Cardiac septum (tissue), 1 donor: ENCODE results near the gene ATP6V1G2. TPM values are rescaled to one million over a fixed set of nuclear protein-coding genes. Genes with fewer than 3 reads are reported as not detected.
"Not testable (repeated sequence)": the region's sequence is repeated elsewhere in the genome, so short reads cannot be mapped to it uniquely, and the experiment has no call there.

Experiments used
- DNase-seq: peaks from one replicate; pipeline ENCODE4 v3.0.0-alpha.2; 2020; ENCODE audit warnings: low spot score
- intact Hi-C: fragments of 100-400 bp; cut with DNase I; formaldehyde crosslinking; loops from one replicate; pipeline ENCODE4 v1.14.0; 2022
- long read RNA-seq: library from polyadenylated mRNA; unstranded; transcript quantifications from one replicate; pipeline ENCODE4 v2.0.0, GENCODE V29; 2021
- total RNA-seq: library from RNA; stranded (reverse); fragmentation: NEBNext Ultra II Directional; extraction: Animal tissue kit (Norgen Biotek cat#: 25700); gene quantifications from one replicate; pipeline ENCODE4 v1.2.1, GENCODE V29; 2021
- donor health status: DM: no; HTN: no; CAD: no.

The ATP6V1G2 gene
- 2.6 TPM for total RNA-seq
- long read RNA-seq, partial matches to known transcripts: 0 of 2 reads
- long read RNA-seq, other reads (novel, unspliced or antisense): 0 of 2 reads

GRCh38 chr6:31546339-31546957, at the start of gene ATP6V1G2:
ATP6V1G2 (minus strand) TSS chr6:31546608; CDS start chr6:31546559, 49 bp downstream.
- peak; percentile 94 for DNase-seq
- intact Hi-C loops: loop anchor here (1.0 to 10.0 kb wide), 4 partner anchors 36 to 408 kb away; partner anchors contain the start of genes LTB, NELFE and SKIC2

DNA sequence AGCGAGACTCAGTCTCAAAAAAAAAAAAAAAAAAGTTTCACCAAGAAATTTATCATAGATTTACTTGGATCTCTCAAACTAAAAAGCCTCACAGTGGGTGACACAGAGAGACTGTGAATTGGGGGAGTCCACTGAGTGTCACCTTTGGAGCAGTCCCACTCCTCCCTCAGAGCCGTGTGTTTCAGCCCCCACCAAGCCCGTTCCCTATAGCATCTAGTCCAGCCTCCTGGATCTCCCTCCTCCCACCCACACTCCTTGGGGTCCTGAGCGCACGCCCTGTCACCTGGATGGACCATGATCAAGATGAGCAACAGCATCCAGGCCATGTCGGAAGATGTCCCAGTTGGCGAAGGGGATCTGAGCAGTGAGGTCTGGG, 46.0 kb upstream of the ATP6V1G2 start:
- DNase-seq: no peak
- intact Hi-C loops: no loop called here

DNA sequence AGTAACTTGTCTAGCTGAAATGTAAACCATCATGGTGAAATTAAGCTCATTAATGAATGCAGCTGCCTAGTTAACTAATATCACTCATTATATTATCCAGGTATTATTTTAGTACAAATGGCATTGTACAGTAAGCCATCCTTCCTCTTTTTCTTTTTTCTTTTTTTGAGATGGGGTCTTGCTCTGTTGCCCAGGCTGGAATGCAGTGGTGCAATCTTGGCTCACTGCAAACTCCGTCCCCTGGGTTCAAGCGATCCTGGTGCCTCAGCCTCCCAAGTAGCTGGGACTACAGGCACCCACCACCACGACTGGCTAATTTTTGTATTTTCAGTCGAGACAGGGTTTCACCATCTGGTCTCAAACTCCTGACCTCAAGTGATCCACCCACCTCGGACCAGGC, 44.3 kb upstream of the ATP6V1G2 start:
- intact Hi-C loops, DNase-seq: not testable (repeated sequence)

DNA sequence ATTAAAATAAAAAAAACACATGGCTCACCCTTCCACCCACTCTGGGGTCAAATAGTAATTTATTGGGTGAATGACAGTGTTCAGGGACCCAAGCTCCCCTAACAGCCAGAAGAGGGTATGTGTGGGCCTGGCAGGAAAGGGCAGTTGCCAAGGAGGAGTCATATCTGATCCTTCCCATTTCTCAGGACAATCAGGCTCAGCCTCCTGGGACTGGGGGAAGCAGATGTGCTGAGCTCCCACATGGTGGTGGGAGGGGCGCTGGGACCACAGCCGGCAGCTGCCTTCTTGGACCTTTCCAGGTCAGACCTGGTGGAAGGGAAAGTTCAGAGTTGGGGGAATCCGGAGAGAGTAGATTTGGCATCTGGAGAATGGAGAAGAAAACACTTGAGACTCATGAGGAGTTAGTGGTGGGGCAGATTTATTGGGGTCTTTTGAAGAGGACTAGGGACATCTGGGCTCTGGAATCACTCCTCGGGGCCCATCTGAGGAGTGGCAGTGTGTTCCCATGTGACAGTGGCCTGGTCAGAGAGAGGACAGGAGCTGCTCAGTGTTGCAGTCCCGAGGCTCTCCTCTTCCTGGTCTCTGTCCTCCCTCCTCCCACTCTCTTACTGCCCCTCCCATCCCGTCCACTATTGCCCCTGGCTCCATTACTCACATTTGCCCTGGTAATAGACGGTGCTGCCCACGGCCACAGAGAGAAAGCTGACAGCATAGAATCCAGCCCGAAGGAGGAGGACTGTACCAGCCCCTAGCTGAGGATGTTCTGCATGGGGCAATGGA, 42.7 kb upstream of the ATP6V1G2 start:
- intact Hi-C loops: no loop called here
- DNase-seq: no peak

DNA sequence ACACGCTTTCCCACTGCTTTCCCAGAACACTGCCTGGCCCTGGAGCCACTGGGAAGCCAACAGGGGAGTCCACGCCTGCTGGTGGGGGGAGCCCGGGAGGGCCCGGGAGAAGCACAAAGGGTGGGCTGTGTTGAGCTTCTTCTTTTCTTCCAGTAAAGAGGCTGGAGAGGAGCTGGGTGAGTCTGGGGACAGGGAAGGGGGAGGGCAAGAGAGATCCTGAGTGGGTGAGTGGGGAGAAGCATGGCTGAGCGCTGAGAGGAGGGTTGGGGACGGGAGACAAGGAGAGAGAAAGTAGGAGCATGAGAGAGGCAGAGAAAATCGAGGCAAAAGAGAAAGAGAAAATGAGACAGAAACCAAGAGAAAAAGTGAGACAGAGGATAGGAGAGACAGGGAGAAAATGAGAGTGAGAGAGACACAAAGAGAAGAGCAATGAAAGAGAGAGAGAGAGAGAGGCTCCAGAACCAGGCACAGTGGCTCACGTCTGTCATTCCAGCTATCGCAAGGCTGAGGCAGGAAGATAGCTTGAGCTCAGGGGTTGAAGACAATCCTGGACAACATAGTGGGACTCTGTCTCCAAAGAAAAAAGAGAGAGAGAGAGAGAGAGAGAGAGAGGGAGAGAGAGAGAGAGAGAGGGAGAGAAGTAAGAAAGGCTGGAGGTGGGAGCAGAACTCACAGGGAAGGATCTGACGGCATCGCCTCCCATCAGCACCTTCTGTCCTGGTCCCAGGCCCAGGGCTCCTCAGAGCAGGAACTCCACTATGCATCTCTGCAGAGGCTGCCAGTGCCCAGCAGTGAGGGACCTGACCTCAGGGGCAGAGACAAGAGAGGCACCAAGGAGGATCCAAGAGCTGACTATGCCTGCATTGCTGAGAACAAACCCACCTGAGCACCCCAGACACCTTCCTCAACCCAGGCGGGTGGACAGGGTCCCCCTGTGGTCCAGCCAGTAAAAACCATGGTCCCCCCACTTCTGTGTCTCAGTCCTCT, 41.7 kb upstream of the ATP6V1G2 start:
- intact Hi-C loops: no loop called here
- no peak for DNase-seq

GRCh38 chr6:31586599-31587281, 40.3 kb upstream of the ATP6V1G2 start:
- DNase-seq: peak; percentile 83
- intact Hi-C loops: no loop called here

DNA sequence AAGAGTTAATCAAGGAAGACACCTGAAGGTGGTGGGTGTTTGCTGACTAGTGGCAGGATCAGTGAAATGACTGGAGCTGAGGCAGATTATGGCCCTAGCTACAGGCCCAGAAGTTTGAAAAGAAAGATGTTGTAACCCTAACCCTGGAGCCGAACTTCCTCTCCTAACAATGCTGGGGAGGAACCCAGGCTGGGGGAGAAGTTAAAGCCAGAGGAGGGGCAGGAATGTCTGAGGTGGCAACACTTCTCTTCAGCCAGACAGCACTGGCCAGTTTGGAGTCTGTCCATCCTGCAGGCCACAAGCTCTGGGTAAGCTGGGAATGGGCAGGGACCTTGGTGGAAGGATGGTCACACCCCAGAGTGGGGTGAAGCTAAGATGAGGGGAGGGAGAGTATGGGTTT, 39.6 kb upstream of the ATP6V1G2 start, which contains the start of gene LST1:
Gene LST1 (plus strand): TSS at position 270 of the 400 bp plus-strand sequence. CDS start 1,023 bp downstream, outside the sequence.
- DNase-seq: no peak
- intact Hi-C loops: no loop called here

- intact Hi-C loops: no loop called here
- DNase-seq: no peak
These were observed 39.1 kb upstream of the ATP6V1G2 start for GRCh38 chr6:31585491-31585890.

GRCh38 chr6:31582230-31582643, 35.8 kb upstream of the ATP6V1G2 start, which contains the start of gene LTB:
LTB (minus strand) TSS chr6:31582424; CDS start chr6:31582417, 7 bp downstream.
- intact Hi-C loops: loop anchor here (5.0 kb wide), 1 partner anchor 35 kb away; the partner anchor contains the start of genes ATP6V1G2 and NFKBIL1
- peak; percentile 90 for DNase-seq

GRCh38 chr6:31581434-31582229, 35.2 kb upstream of the ATP6V1G2 start:
- intact Hi-C loops: loop anchor here (2.0 to 5.0 kb wide), 2 partner anchors 17 to 34 kb away; partner anchors contain the start of genes ATP6V1G2 and NFKBIL1
- DNase-seq: no peak

DNA sequence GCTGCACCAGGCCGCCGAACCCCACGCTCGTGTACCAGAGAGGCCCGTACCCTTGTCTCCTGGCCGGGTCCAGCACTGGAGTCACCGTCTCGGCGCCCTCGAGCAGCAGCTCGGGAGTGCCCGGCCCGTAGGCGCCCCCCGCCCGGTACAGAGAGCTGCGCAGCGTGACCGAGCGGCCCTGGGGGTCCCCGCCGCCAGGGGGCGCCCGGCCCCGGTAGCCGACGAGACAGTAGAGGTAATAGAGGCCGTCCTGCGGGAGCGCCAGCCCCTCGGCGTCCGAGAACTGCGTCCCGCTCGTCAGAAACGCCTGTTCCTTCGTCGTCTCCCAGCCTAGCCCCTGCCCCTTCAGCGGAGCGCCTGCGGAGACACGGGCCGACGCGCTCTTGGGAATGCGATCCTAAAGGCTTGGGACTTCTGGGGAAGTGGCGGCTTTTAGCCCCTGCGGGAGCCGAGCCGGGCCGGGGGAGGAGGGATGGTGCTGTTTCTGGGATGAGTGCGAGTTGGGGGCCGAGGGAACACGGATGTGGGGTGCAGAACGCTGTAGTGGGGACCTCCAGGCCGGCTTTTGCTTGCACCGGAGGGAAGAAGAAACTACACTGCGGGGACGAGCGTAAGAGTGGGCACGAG, 34.5 kb upstream of the ATP6V1G2 start:
- DNase-seq: peak; percentile 96
- intact Hi-C loops: loop anchor here (2.0 to 5.0 kb wide), 2 partner anchors 18 to 34 kb away; partner anchors contain the start of genes ATP6V1G2 and NFKBIL1

- DNase-seq: no peak
- intact Hi-C loops: loop anchor here (2.0 to 5.0 kb wide), 2 partner anchors 18 to 33 kb away; partner anchors contain the start of genes ATP6V1G2 and NFKBIL1
These were observed 34.0 kb upstream of the ATP6V1G2 start for GRCh38 chr6:31580438-31580740.

GRCh38 chr6:31579546-31580437, 33.4 kb upstream of the ATP6V1G2 start:
- intact Hi-C loops: loop anchor here (2.0 to 5.0 kb wide), 2 partner anchors 19 to 32 kb away; partner anchors contain the start of genes ATP6V1G2 and NFKBIL1
- DNase-seq: no peak

GRCh38 chr6:31579119-31579505, 32.7 kb upstream of the ATP6V1G2 start:
- no peak for DNase-seq
- intact Hi-C loops: no loop called here

- intact Hi-C loops: no loop called here
- DNase-seq: no peak
These were observed 32.0 kb upstream of the ATP6V1G2 start for GRCh38 chr6:31578184-31579118.
